ENCODE data around the gene PLAGL2. TPM values are rescaled to one million over a fixed set of nuclear protein-coding genes. Genes with fewer than 3 reads are reported as not detected.

The PLAGL2 gene
- total RNA-seq, 4 donors from 2014 or later = 2.3 to 15.0 (median 4.9) TPM

- Histone ChIP-seq H3K4me3 (no peak overlapping the region), H3K27me3 (no peaks in the 10 kb centered on the region), H3K27ac (no peak overlapping the region), H3K4me1 (no peaks in the 10 kb centered on the region), H3K9me3 (no peaks in the 10 kb centered on the region), H3K36me3 (no peaks in the 10 kb centered on the region)
- intact Hi-C loops (cut with DNase I; ENCODE audit: low total_unique reads) = no loop called here
- TF ChIP-seq POLR2A (IDR thresholded peaks at IDR 0.05) = no peak
- TF ChIP-seq CTCF (IDR thresholded peaks at IDR 0.05) = no peak
- no peak for DNase-seq
Observed at GRCh38 chr20:32167552-32167951, 40.0 kb downstream of the PLAGL2 start.

- no peaks in the 10 kb centered on the region for H3K9me3 ChIP-seq
- DNase-seq = peak; percentile 46 to 69
- TF ChIP-seq CTCF (IDR thresholded peaks at IDR 0.05) = no peak
- no peak for TF ChIP-seq POLR2A (IDR thresholded peaks at IDR 0.05)
- peak overlapping the region; percentile 70 to 72 for H3K27ac ChIP-seq
- H3K4me1 ChIP-seq = no peaks in the 10 kb centered on the region
- intact Hi-C loops (cut with DNase I; ENCODE audit: low total_unique reads) = no loop called here
- H3K4me3 ChIP-seq = no peak overlapping the region
- H3K36me3 ChIP-seq = no peaks in the 10 kb centered on the region
- H3K27me3 ChIP-seq = no peaks in the 10 kb centered on the region
Observed at GRCh38 chr20:32165836-32166545, 41.6 kb downstream of the PLAGL2 start.

- peak; percentile 53 to 71 for DNase-seq
Observed at GRCh38 chr20:32164984-32165735, 42.4 kb downstream of the PLAGL2 start.

GRCh38 chr20:32163951-32164350 is 43.6 kb downstream of the PLAGL2 start:
- Histone ChIP-seq H3K36me3 (no peaks in the 10 kb centered on the region), H3K27me3 (no peaks in the 10 kb centered on the region), H3K9me3 (no peaks in the 10 kb centered on the region), H3K4me1 (no peaks in the 10 kb centered on the region), H3K4me3 (no peak overlapping the region), H3K27ac (no peak overlapping the region)
- TF ChIP-seq POLR2A (IDR thresholded peaks at IDR 0.05) = no peak
- no peak for TF ChIP-seq CTCF (IDR thresholded peaks at IDR 0.05)
- intact Hi-C loops (cut with DNase I; ENCODE audit: low total_unique reads) = no loop called here
- DNase-seq = no peak

More at GRCh38 chr20:32164984-32165735, 42.4 kb downstream of the PLAGL2 start:
- Histone ChIP-seq H3K27ac (peak overlapping the region; percentile 70 to 72), H3K4me1 (no peaks in the 10 kb centered on the region), H3K4me3 (no peak overlapping the region), H3K9me3 (no peaks in the 10 kb centered on the region), H3K27me3 (no peaks in the 10 kb centered on the region), H3K36me3 (no peaks in the 10 kb centered on the region)
- no peak for TF ChIP-seq POLR2A (IDR thresholded peaks at IDR 0.05)
- no peak for TF ChIP-seq CTCF (IDR thresholded peaks at IDR 0.05)
- intact Hi-C loops (cut with DNase I; ENCODE audit: low total_unique reads) = no loop called here

- TF ChIP-seq CTCF (IDR thresholded peaks at IDR 0.05) (no peak), POLR2A (IDR thresholded peaks at IDR 0.05) (no peak)
- no peak overlapping the region for H3K4me3 ChIP-seq
- intact Hi-C loops (cut with DNase I; ENCODE audit: low total_unique reads) = no loop called here
- H3K27ac ChIP-seq = no peak overlapping the region
- no peak for DNase-seq
- H3K4me1 ChIP-seq = no peaks in the 10 kb centered on the region
- no peaks in the 10 kb centered on the region for H3K27me3 ChIP-seq
- H3K36me3 ChIP-seq = no peaks in the 10 kb centered on the region
- H3K9me3 ChIP-seq = no peaks in the 10 kb centered on the region
Observed at GRCh38 chr20:32162351-32162750, 45.2 kb downstream of the PLAGL2 start.

Measured in uterus (tissue), 4 donors.